ENCODE data around the gene PAM16.

The PAM16 gene

GRCh38 chr16:4332083-4332482 lies 19.0 kb downstream of the PAM16 start:
- H3K9me3 Mint-ChIP-seq = no peaks in the 10 kb centered on the region
- ATAC-seq (ENCODE audit: low read depth) (no peak), DNase-seq (ENCODE audit: low spot score in 2 of 2) (no peak)
- no peaks in the 10 kb centered on the region for H3K36me3 Mint-ChIP-seq
- peaks cover 5% of the 10 kb centered on the region for H3K4me1 Mint-ChIP-seq
- H3K4me3 Mint-ChIP-seq = no peak overlapping the region
- H3K27me3 Mint-ChIP-seq = no peaks in the 10 kb centered on the region
- no peak overlapping the region for H3K27ac Mint-ChIP-seq

DNA sequence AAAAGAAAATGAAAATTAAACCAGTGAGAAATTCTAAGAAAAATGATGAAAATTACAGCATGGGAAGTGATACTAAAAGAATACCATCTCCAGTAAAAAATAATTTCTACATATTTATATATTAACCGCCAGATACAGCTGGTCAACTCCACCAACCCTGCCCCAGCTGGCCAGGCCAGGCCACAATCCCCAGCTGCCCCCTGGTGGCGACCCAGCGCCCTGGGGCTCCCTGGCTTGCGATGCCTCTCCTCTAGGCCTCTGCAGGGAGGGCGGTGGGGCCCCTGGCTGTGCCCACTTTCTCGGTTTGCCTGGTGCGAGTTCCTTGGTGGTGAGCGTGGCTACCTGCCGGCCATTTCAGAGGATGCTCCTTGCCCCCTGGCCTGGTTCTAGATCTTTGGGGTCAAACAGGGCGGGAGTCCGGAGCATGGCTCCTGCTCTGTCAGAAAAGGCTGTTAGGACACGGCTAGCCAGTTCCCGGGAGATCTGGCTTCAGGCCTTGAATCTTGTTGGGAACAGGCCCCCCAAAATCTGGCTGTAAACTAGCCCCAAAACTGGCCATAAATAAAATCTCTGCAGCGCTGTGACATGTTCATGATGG lies 20.7 kb downstream of the PAM16 start:
- H3K27ac Mint-ChIP-seq = no peak overlapping the region
- H3K36me3 Mint-ChIP-seq = no peaks in the 10 kb centered on the region
- DNase-seq (ENCODE audit: low spot score in 2 of 2) = peak; percentile 75 to 78
- H3K4me3 Mint-ChIP-seq = no peak overlapping the region
- no peaks in the 10 kb centered on the region for H3K9me3 Mint-ChIP-seq
- peak; percentile 72 for ATAC-seq (ENCODE audit: low read depth)
- H3K27me3 Mint-ChIP-seq = no peaks in the 10 kb centered on the region
- H3K4me1 Mint-ChIP-seq = peaks cover 7% of the 10 kb centered on the region

DNA sequence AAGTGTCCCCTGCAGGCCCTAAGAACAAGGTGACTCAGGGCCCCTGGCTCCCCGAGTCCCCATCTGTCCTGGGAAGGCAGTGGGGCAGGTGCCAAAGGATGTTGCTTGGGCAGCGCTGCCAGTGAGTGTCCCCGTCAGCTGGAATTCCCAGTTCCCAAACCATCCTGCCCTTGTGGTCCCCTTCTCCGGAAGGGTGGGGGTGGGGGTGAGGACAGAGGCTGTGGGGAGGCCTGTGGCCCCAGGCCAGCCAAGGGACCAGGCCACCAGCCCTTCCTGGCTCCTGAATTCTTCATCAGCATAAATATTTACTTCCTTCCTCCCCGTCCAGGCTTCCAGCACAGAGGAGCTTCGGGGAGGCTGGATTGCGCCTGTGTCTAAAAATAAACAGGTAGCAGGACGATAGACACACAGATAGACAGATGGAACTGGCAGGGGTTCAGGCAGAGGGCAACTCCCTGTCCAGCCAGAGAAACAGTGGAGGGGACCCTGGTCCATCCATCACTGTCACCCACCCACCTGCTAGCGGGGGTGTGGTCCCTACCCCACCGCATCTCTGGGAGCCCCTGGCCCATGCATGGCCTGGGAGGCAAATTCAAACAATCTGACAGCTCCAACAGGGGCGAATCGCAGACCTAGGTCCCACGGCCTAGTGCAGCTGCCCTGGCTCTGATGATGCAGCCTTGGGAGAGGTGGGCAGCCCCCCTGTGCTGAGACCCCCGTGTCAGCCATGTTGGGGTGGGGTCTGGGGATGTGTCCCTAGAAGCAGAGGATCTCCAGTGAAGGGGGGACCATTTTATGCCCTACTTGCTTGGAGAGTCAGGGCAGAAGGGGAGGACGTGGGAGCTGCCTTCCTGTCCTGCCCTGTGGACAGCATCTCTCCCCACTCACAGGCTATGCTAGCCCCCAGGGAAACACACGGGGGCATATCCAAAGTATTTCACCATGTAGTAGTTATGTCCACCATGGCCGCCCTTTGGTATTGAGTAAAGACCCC lies 22.0 kb downstream of the PAM16 start:
- H3K27me3 Mint-ChIP-seq = no peaks in the 10 kb centered on the region
- no peaks in the 10 kb centered on the region for H3K36me3 Mint-ChIP-seq
- no peaks in the 10 kb centered on the region for H3K9me3 Mint-ChIP-seq
- H3K4me1 Mint-ChIP-seq = peaks cover 8% of the 10 kb centered on the region
- H3K27ac Mint-ChIP-seq = no peak overlapping the region
- H3K4me3 Mint-ChIP-seq = no peak overlapping the region
- no peak for ATAC-seq (ENCODE audit: low read depth)
- DNase-seq (ENCODE audit: low spot score in 2 of 2) = no peak

- no peaks in the 10 kb centered on the region for H3K27me3 Mint-ChIP-seq
- DNase-seq (ENCODE audit: low spot score in 2 of 2) (peak; percentile 46 to 61), ATAC-seq (ENCODE audit: low read depth) (peak; percentile 62)
- H3K36me3 Mint-ChIP-seq = no peaks in the 10 kb centered on the region
- H3K9me3 Mint-ChIP-seq = no peaks in the 10 kb centered on the region
- H3K27ac Mint-ChIP-seq = no peak overlapping the region
- H3K4me1 Mint-ChIP-seq = peaks cover 8% of the 10 kb centered on the region
- peak overlapping the region; percentile 67 for H3K4me3 Mint-ChIP-seq
Measured at GRCh38 chr16:4328046-4328781, 22.9 kb downstream of the PAM16 start.

DNA sequence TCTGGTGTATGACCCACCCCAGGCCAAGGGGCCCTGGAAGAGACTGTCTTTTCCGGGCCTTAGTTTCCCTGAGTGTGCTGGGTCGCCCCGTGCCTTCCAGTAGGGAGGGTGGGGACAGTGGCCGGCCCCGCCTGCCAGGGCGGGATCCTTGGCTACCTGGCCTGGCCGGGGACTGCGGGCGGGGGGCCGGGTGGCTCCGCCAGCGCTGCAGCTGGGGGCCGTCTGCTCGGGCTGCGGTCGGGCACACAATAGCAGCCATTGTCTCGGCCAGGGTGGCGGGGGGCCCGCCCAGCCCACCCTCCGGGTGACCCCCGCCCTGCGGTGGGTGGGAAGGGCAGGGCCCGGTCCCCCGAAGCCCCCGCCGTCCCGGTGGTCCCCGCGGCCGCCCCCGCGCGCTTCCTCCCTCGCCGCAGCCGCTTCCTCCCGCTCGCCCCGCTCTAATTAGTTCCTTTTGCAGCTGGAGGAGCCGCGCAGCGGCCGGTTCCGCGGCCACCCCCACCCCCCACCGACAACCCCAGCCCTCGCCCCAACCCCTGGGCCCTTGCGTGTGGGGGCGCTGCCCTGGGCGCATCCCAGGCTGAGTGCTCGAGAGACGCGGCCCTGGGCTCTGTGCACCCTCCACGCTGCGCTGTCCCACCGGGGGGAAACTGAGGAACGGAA lies 23.6 kb downstream of the PAM16 start:
- Mint-ChIP-seq H3K27ac (no peak overlapping the region), H3K4me3 (peak overlapping the region; percentile 67), H3K27me3 (no peaks in the 10 kb centered on the region), H3K36me3 (no peaks in the 10 kb centered on the region), H3K4me1 (peaks cover 8% of the 10 kb centered on the region), H3K9me3 (no peaks in the 10 kb centered on the region)
- ATAC-seq (ENCODE audit: low read depth) = peak; percentile 10
- DNase-seq (ENCODE audit: low spot score in 2 of 2) = no peak

DNA sequence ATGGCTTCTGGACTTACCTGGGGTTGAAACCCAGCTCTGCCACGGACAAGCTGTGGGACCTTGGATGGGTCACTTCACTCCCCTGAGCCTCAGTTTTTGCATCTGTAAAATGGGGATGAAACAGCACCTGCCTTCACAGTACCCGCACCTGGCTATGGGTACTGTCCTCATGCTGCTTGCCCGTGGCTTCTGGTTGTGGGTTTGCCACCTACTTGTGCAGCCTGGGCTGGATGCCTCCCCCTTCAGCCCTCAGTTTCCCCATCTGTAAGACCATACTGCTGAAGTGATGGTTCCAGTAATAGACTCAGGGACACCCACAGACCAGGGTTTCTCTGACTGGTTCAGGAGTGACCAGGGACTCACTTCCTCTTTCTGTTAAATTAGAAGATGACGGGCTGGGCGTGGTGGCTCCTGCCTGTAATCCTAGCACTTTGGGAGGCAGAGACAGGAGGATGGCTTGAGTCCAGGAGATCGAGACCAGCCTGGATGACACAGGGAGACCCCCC lies 25.8 kb downstream of the PAM16 start:
- Mint-ChIP-seq H3K27ac (no peak overlapping the region), H3K4me3 (no peak overlapping the region)
- ATAC-seq (ENCODE audit: low read depth) = peak; percentile 54

DNA sequence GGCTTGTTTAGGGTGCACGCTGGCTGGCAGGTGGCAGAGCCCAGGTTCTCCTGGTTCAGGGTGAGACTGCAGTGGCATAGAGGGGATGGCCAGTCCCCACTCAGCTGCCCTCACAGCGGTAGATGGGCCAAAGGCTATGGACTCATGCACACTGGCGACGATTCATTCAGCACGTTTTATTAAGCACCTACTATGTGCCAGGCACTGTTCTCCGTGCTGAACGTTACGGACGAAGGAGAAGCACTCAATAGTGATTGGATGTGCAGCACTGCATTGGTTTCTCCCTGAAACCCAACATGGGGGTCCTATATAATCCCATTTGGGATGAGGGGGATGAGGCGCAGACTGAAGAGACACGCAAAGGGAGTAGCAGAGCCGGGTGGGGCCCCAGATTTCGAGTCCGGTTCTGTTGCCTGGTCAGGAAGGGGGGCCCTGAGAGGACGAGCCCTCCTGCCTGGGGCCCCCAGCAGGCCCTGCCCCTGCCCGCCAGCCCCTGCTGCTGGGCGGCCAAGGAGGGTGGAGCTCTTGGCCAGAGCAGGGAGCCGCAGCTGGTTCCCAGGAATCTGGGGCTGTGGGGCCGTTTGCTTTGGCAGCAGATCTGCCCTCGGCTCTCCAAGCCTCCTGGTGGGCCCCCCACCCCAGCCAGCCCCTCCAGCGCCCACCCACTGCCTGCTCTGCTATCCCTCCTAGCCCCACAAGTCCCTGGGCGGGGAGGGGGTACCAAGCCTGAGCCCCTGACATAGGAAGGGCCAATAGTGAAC lies 26.4 kb downstream of the PAM16 start:
- no peaks in the 10 kb centered on the region for H3K36me3 Mint-ChIP-seq
- H3K27ac Mint-ChIP-seq = no peak overlapping the region
- H3K4me1 Mint-ChIP-seq = peaks cover 8% of the 10 kb centered on the region
- ATAC-seq (ENCODE audit: low read depth) = no peak
- H3K27me3 Mint-ChIP-seq = no peaks in the 10 kb centered on the region
- H3K4me3 Mint-ChIP-seq = no peak overlapping the region
- H3K9me3 Mint-ChIP-seq = no peaks in the 10 kb centered on the region
- no peak for DNase-seq (ENCODE audit: low spot score in 2 of 2)

More for the DNA sequence above, 25.8 kb downstream of the PAM16 start:
- Mint-ChIP-seq H3K4me1 (peaks cover 8% of the 10 kb centered on the region), H3K9me3 (no peaks in the 10 kb centered on the region), H3K27me3 (no peaks in the 10 kb centered on the region), H3K36me3 (no peaks in the 10 kb centered on the region)
- DNase-seq (ENCODE audit: low spot score in 2 of 2) = no peak

GRCh38 chr16:4323845-4324488 lies 27.2 kb downstream of the PAM16 start:
- ATAC-seq (ENCODE audit: low read depth) (no peak), DNase-seq (ENCODE audit: low spot score in 2 of 2) (no peak)
- no peaks in the 10 kb centered on the region for H3K36me3 Mint-ChIP-seq
- H3K9me3 Mint-ChIP-seq = no peaks in the 10 kb centered on the region
- H3K27ac Mint-ChIP-seq = no peak overlapping the region
- peaks cover 14% of the 10 kb centered on the region for H3K4me1 Mint-ChIP-seq
- H3K4me3 Mint-ChIP-seq = no peak overlapping the region
- H3K27me3 Mint-ChIP-seq = no peaks in the 10 kb centered on the region

- no peaks in the 10 kb centered on the region for H3K36me3 Mint-ChIP-seq
- no peak overlapping the region for H3K4me3 Mint-ChIP-seq
- DNase-seq (ENCODE audit: low spot score in 2 of 2) (no peak), ATAC-seq (ENCODE audit: low read depth) (no peak)
- peaks cover 13% of the 10 kb centered on the region for H3K4me1 Mint-ChIP-seq
- H3K27ac Mint-ChIP-seq = no peak overlapping the region
- H3K27me3 Mint-ChIP-seq = no peaks in the 10 kb centered on the region
- H3K9me3 Mint-ChIP-seq = no peaks in the 10 kb centered on the region
Measured at GRCh38 chr16:4323071-4323844, 27.9 kb downstream of the PAM16 start.

GRCh38 chr16:4322121-4323052 lies 28.7 kb downstream of the PAM16 start:
- H3K36me3 Mint-ChIP-seq = no peaks in the 10 kb centered on the region
- peaks cover 11% of the 10 kb centered on the region for H3K4me1 Mint-ChIP-seq
- ATAC-seq (ENCODE audit: low read depth) = no peak
- peaks cover 2% of the 10 kb centered on the region for H3K27me3 Mint-ChIP-seq
- no peak overlapping the region for H3K27ac Mint-ChIP-seq
- no peak for DNase-seq (ENCODE audit: low spot score in 2 of 2)
- no peaks in the 10 kb centered on the region for H3K9me3 Mint-ChIP-seq
- no peak overlapping the region for H3K4me3 Mint-ChIP-seq

GRCh38 chr16:4321286-4322120 lies 29.6 kb downstream of the PAM16 start:
- peaks cover 2% of the 10 kb centered on the region for H3K27me3 Mint-ChIP-seq
- H3K27ac Mint-ChIP-seq = no peak overlapping the region
- H3K4me1 Mint-ChIP-seq = peaks cover 11% of the 10 kb centered on the region
- H3K9me3 Mint-ChIP-seq = no peaks in the 10 kb centered on the region
- no peak for ATAC-seq (ENCODE audit: low read depth)
- no peaks in the 10 kb centered on the region for H3K36me3 Mint-ChIP-seq
- H3K4me3 Mint-ChIP-seq = no peak overlapping the region
- DNase-seq (ENCODE audit: low spot score in 2 of 2) = no peak

Measured in memory B cell (primary cell).